GOT3 (cell line): ENCODE data around the gene PET100.

ENCODE experiments used
- DNase-seq: peaks from one replicate; lab custom pipeline; 2025; ENCODE audit warnings: mixed read lengths; lab: John Stamatoyannopoulos, UW

The PET100 gene

GRCh38 chr19:7650148-7650547 is 20.6 kb downstream of the PET100 start:
- DNase-seq: no peak

DNA sequence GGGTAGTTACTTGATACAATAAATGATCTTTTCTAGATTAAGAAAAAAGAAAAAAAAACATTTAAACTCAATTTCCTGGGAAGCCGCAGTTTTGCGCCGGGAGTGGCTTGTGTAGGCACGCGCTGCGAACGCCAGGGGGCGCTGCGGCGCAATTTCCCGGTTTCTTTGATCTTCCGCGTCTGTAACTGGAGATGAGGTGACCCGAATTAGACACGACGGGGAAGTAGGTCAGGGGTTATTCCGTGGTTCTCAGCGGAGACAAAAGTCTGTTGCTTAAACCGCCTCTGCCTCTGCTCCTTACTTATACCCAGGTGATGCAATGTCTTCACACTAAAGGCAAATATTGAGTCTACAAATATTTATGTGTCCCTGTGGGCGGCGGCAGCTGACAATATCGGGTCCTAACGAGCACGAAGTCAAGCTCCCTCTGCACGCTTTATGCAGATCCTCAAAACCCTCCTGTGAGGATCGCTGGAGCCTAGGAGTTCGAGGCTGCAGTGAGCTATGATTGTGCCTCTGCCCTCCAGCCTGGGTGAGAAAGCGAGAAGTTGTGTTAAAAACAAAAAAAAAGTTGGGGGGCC is 22.6 kb downstream of the PET100 start:
- peak; percentile 55 for DNase-seq

DNA sequence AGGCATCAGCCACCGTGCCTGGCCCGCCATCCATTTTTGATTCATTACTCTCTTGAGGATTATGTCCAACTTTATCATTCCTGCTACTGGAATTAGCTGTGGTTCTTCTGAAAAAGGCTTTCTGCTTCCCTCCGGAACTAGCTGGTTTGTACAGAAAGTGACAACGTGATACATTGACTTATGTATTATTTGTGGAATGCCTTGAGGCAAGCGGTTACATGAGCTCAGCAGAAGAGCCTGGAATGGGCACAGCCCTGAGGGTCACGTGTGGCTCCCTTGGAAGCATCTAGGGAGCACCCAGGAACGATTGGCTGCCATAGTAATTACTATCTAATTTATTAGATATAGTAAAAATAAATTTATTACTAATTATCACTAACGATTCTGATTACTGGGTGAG is 24.8 kb downstream of the PET100 start:
- no peak for DNase-seq

- DNase-seq: no peak
Observed at GRCh38 chr19:7655581-7655980, 26.0 kb downstream of the PET100 start.

GRCh38 chr19:7657131-7657751 is 27.6 kb downstream of the PET100 start:
- no peak for DNase-seq

DNA sequence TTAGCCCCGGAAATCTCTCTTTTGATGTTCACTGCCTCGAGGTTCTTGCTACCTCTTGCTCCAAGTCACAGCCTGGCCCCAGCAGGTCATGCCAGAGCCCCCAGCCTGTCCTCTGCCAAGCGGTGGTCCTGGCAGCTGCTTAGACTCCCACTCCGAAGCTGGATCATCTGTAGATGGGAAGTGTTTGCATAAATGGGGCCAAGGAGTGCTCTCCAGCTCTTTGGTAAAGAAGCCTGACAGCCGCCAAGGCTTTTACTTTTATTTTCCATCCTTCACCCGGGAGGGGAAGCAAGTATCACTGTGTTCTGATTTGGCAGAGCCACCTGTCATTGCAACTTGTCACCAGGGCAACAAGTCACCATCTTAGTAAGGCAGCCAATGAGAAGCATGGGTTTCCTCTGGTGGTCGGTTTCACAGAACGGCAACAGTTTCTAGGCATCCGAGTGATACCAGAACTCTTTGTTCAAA is 28.7 kb downstream of the PET100 start:
- DNase-seq: no peak

- no peak for DNase-seq
Observed at GRCh38 chr19:7661744-7662538, 32.3 kb downstream of the PET100 start.

DNA sequence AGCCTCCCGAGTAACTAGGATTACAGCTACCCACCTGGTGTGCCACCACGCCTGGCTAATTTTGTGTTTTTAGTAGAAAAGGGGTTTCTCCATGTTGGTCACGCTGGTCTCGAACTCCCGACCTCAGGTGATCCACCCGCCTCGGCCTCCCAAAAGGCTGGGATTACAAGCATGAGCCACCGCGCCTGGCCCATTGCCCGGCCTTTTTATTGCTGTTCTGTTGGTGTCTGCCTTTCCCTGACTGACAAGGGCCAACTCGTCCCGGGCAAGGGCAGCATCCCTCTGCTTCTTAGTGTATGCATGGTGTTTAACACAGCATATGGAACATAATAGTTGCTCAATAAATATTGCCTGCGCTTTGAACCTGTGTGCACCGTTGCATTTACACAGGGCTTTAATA is 33.1 kb downstream of the PET100 start:
- DNase-seq: no peak

DNA sequence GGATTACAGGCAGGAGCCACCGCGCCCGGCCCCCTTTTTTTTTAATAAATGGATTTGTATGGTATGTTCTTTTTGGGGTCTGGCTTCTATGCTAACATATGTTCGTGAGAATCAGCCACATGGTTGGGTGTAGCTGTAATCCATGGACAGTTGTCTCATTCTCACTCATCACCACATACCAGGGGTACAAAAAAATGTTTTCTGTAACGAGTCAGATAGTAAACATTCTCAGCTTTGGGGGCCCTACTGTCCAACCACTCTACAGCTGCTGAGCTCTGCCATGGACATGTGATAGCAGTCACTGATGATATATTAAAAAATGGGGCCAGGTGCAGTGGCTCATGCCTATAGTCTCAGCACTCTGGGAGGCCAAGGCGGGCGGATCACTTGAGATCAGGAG is 34.1 kb downstream of the PET100 start:
- DNase-seq: no peak

GRCh38 chr19:7665076-7665475 is 35.5 kb downstream of the PET100 start:
- no peak for DNase-seq

GRCh38 chr19:7668842-7669241 is 39.2 kb downstream of the PET100 start, which contains the start of gene RETN:
TSS of gene RETN (plus strand) at chr19:7669049. CDS start at chr19:7669327, 278 bp downstream.
- DNase-seq: no peak

DNA sequence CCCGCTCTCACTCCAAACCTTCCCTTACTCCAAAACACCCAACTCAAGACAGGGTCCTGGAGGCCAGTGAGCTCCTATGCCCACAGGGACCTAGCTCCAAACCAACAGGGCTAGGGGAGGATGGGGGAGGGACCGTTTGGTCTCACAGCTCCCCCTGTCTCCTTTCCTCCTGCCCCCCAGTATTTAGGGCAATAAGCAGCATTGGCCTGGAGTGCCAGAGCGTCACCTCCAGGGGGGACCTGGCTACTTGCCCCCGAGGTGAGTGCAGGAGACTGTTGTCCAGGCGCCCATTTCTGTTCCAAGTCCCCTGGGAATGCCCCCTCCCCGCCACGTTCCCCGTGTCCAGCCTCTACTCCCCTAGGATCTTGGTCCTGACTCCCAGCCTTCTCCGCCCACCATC is 40.0 kb downstream of the PET100 start:
- DNase-seq: no peak

DNA sequence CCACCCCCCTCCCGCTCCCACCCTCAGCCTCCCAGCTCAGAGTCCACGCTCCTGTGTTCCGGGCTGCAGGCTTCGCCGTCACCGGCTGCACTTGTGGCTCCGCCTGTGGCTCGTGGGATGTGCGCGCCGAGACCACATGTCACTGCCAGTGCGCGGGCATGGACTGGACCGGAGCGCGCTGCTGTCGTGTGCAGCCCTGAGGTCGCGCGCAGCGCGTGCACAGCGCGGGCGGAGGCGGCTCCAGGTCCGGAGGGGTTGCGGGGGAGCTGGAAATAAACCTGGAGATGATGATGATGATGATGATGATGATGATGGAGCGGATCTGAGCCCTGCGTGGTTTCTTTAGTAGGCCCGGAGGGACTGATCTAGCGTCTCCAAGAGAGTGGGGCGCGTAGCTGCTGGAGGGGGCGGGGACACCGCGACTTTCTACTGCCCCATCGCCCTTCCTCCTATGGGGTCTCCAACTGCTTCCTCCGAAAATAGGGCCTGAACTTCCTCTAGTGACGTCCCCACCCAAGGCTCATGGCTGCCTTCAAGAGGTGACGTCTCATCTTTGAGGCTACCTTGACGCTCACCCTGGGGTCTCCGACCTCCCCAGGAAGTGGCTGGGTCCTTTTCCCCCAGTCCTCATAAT is 40.7 kb downstream of the PET100 start:
- DNase-seq: no peak

GRCh38 chr19:7670790-7671189 is 41.2 kb downstream of the PET100 start:
- no peak for DNase-seq

DNA sequence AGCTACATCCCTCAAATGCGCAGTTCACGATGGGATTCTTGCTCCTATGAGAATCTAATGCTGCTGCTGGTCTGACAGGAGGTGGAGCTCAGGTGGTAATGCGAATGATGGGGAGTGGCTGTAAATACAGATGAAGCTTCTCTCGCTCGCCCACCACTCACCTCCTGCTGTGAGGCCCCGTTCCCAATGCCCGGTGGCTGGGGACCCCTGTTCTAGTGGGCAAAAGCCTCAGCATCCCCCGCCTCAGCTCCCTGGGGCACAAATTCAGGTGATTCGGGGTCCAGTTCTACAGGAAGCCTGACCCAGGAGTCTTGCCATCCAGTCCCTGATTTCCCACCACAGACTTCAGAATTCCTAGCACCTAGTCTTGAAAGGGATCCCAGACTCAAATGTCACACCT is 42.9 kb downstream of the PET100 start:
- DNase-seq: no peak

- no peak for DNase-seq
Observed at GRCh38 chr19:7674010-7675005, 44.7 kb downstream of the PET100 start.

DNA sequence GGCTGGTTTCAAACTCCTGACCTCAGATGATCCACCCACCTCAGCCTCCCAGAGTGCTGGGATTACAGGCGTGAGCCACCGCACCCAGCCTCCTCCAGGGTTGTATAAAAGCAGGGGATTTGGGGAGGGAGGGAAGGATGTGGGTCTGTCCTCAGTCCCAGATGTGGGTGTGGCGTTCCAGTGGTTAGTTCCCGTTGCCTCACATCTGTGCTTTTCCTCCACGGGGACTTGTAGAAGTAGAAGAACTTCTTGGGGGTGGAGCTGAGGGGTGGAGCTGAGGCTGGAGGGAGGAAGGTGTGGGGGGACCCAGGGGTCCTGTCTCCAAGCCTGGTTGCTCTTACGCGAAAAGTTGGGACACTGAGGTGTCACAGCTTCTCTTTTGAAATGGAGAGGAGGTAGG is 46.8 kb downstream of the PET100 start:
- DNase-seq: no peak

DNA sequence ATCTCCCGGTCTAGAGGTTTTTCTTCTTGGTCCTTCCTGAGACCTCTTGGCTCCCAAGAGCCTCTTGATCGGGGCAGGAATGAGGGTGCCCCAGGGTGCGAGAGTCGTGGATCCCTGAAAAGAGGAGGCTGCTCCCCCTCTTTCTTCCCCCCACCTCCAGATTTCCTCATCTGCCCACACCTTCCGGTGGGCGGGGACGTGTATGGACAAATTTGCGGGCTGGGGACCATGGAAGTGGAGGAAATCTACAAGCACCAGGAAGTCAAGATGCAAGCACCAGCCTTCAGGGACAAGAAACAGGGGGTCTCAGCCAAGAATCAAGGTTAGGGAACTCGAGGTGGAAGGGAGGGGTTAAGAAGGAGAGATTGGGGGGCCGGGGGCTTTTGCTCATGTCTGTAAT is 47.3 kb downstream of the PET100 start, which contains the start of gene MCEMP1:
TSS of gene MCEMP1 (plus strand) at position 237 of the 400 bp plus-strand sequence. CDS start at position 268, 31 bp downstream.
- DNase-seq: no peak

- DNase-seq: no peak
Observed at GRCh38 chr19:7677669-7678311, 48.2 kb downstream of the PET100 start.

GRCh38 chr19:7678971-7679751 is 49.6 kb downstream of the PET100 start:
- DNase-seq: no peak
